Memory B cell (primary cell): Measurements from ENCODE around the gene ERC1.

Experiments
- ATAC-seq: fragments of 150-1000 bp; cut with Tn5 transposase; 2 replicates; pipeline ENCODE4 v1.10.0; 2021; ENCODE audit warnings: low read depth, mild to moderate bottlenecking, moderate library complexity
- DNase-seq, 2 donors: peaks; one replicate each; pipeline ENCODE4 v3.0.0; 2022; ENCODE audit warnings: low spot score in 2 of 2
- H3K27ac Mint-ChIP-seq: one replicate; pipeline ENCODE4 v1.8.0; 2022; ENCODE audit warnings: mild to moderate bottlenecking, moderate library complexity, mixed read lengths
- H3K27me3 Mint-ChIP-seq: one replicate; pipeline ENCODE4 v1.8.0; 2022; ENCODE audit warnings: mixed read lengths
- H3K36me3 Mint-ChIP-seq: one replicate; pipeline ENCODE4 v1.8.0; 2022; ENCODE audit warnings: mild to moderate bottlenecking, mixed read lengths
- H3K4me1 Mint-ChIP-seq: one replicate; pipeline ENCODE4 v1.8.0; 2022; ENCODE audit warnings: mixed read lengths
- H3K4me3 Mint-ChIP-seq: one replicate; pipeline ENCODE4 v1.8.0; 2022; ENCODE audit warnings: mild to moderate bottlenecking, moderate library complexity, mixed read lengths
- H3K9me3 Mint-ChIP-seq: one replicate; pipeline ENCODE4 v1.8.0; 2022; ENCODE audit warnings: mixed read lengths

ERC1 gene

DNA sequence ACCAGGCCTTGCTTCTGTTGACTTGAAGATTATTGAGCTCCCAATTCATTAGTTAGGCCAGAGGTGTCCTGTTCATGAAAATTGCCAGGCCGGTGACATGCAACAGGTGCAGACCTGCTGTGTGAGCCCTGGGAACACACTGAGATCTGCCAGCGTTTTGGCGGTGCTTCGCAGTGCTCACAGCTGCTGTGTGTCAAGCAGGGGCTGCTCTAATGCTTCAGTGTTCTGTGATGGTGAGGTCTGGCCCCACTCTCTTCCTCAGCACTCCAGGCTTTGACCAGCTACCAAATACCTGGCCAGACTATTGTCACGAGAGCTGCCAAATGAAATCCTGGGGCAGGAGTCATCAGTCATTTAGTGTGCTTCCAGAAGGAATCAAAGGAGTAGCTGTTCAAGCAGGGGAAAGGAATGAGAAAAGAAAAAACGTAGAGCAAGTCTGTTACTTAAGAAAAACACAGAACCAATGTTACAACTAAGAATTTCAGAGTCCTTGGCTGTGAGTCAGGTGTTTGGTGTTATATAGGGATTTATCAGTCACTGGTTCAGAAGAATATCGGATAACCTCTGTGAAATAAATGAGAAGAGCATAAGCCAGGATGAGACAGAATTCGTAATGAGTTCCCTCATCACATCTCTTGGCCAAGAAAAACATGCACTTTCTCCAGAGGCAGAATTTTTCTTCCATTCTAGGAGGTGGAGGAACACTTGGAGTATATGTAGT lies 452.6 kb downstream of the ERC1 start:
- Mint-ChIP-seq H3K4me1 (no peaks in the 10 kb centered on the region), H3K27ac (no peak overlapping the region), H3K9me3 (no peaks in the 10 kb centered on the region), H3K36me3 (peaks cover 20% of the 10 kb centered on the region), H3K4me3 (no peak overlapping the region), H3K27me3 (no peaks in the 10 kb centered on the region)
- DNase-seq: no peak
- ATAC-seq: no peak

DNA sequence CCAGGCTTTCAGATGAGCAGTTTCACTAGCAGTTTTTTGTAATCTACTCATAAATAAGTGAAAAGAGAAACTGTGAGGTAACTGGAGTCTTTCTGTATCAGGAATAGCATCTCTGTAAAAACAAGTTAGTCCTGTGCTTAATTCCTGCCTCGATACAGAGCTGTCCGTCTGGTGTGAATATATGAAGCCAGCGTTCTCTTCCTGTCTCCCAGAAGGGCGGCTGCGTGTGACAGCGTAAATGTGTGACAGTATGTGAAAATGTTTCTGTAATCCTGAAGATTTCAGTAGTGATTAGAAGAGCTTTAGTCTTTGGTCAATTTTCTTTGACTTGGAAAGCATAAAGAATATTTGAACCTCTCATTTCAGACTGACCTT lies 453.1 kb downstream of the ERC1 start:
- no peak for DNase-seq
- no peak for ATAC-seq
- Mint-ChIP-seq H3K9me3 (no peaks in the 10 kb centered on the region), H3K27ac (no peak overlapping the region), H3K36me3 (peaks cover 22% of the 10 kb centered on the region), H3K27me3 (no peaks in the 10 kb centered on the region), H3K4me3 (no peak overlapping the region), H3K4me1 (no peaks in the 10 kb centered on the region)

DNA sequence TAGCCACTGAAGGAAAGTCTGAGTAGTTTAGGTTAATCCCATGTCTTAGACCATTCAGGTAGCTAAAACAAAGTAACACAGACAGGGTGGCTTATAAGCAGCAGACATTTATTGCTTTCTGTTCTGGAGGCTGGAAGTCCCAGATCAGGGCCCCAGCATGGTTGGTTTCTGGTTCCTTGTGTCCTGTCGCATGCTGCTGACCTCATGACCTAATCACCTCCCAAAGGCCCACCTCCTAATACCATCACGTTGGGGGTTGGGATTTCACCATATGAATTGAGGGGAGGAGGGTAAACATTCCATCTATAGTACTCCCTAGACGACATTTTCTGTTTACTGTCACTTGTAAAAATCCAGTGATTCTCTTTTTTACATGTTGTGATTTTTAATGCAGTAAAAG lies 454.8 kb downstream of the ERC1 start:
- no peak overlapping the region for H3K4me3 Mint-ChIP-seq
- DNase-seq: no peak
- H3K36me3 Mint-ChIP-seq: peaks cover 29% of the 10 kb centered on the region
- H3K27me3 Mint-ChIP-seq: no peaks in the 10 kb centered on the region
- no peak for ATAC-seq
- H3K4me1 Mint-ChIP-seq: no peaks in the 10 kb centered on the region
- no peaks in the 10 kb centered on the region for H3K9me3 Mint-ChIP-seq
- H3K27ac Mint-ChIP-seq: no peak overlapping the region

DNA sequence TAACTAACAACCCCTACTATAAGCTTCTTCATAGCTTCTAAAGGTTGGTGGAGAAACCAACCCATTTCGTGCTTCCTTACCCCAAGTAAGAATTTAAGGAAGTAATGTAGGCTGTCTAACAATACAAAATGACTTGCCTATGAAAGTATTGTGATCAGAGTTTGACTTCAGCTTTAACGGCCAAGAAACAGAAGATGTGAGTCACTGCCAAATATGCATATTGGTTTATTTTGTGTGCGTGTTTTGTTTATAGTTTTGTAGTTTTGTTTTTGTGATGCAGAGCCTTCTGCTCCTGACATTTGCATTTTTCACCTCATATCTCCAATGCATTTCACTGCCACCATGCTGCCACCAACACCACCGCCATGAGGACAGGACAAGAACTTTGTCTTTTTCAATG lies 457.3 kb downstream of the ERC1 start:
- DNase-seq (no peak), ATAC-seq (no peak)
- no peaks in the 10 kb centered on the region for H3K27me3 Mint-ChIP-seq
- no peak overlapping the region for H3K27ac Mint-ChIP-seq
- H3K9me3 Mint-ChIP-seq: no peaks in the 10 kb centered on the region
- H3K36me3 Mint-ChIP-seq: peaks cover 43% of the 10 kb centered on the region
- H3K4me3 Mint-ChIP-seq: no peak overlapping the region
- no peaks in the 10 kb centered on the region for H3K4me1 Mint-ChIP-seq

DNA sequence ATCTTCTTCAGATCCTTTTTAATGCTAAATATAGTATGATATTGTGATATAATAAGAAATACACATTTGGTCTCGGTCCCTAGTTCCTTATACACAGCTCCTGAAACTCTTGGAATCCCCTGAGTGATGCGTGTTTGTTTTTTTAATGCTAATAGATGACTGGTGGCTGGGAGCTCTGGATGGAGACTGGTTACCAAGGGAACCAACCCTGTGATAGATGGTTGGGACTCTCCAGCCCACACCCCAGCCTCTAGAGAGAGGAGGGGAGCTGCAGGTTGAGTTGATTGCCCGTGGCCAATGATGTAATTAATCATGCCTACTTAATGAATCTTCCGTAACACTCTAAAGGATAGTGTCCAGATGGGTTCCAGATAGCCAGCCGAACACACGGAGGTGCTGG lies 462.8 kb downstream of the ERC1 start:
- Mint-ChIP-seq H3K4me1 (no peaks in the 10 kb centered on the region), H3K27me3 (no peaks in the 10 kb centered on the region), H3K4me3 (no peak overlapping the region), H3K27ac (no peak overlapping the region), H3K9me3 (no peaks in the 10 kb centered on the region), H3K36me3 (peaks cover 40% of the 10 kb centered on the region)
- DNase-seq (no peak), ATAC-seq (no peak)

DNA sequence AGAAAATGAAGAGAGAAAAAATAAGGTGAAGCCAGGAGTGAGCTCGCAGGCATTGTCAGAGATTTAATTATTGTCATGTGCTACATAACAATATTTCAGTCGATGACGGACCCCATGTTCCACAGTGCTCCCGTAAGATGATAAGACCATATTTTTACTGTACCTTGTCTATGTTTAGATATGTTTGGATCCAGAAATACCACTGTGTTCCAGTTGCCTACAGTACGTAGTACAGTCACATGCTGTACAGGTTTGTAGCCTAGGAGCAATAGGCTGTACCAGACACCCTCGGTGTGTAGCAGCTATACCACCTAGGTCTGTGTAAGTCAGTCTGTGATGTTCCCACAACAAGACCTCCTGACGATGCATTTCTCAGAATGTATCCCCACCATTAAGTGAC lies 465.9 kb downstream of the ERC1 start:
- Mint-ChIP-seq H3K36me3 (peaks cover 32% of the 10 kb centered on the region), H3K27ac (no peak overlapping the region), H3K27me3 (no peaks in the 10 kb centered on the region), H3K9me3 (peaks cover 3% of the 10 kb centered on the region), H3K4me3 (no peak overlapping the region), H3K4me1 (peaks cover 2% of the 10 kb centered on the region)
- DNase-seq (no peak), ATAC-seq (no peak)

DNA sequence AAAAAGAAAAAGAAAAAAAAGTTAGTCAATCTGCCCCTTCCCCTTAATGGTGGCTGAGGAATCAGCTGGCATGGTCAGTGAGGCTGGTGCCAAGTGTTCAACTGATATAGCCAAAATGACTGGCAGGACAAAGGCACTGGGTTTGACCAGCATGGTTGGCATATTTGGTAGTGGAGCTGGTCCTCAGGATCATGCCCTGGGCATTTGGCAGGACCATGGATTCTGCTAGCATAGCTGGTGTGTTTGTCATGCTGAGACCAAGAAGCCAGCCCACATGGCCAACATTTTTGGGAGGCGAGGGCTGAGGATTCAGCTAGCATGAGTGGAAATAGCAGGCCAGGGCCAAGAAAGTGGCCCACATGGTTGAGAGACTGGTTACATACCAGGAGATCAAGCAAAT lies 466.9 kb downstream of the ERC1 start:
- Mint-ChIP-seq H3K9me3 (peaks cover 3% of the 10 kb centered on the region), H3K27me3 (no peaks in the 10 kb centered on the region), H3K4me3 (no peak overlapping the region), H3K27ac (no peak overlapping the region), H3K4me1 (peaks cover 2% of the 10 kb centered on the region), H3K36me3 (peaks cover 27% of the 10 kb centered on the region)
- ATAC-seq (no peak), DNase-seq (no peak)

DNA sequence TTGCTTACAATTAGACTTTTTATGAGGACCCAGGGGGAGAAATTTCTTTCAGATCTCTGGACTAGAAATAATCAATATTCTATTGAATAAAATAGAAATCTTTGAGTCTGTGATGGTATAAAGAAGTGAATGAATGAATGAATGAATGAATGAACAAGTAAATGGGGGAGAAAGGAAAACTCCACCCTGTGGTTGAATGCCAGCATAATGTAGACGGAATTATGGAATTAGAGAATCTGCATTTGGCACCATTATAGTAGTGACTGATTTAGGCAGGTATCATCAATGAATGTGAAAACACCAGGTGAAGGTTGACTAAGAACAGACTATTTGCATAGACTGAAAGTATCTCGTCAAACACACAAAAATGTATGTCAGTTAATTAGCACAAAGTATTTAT lies 468.3 kb downstream of the ERC1 start:
- H3K4me3 Mint-ChIP-seq: no peak overlapping the region
- ATAC-seq: no peak
- DNase-seq: no peak
- H3K4me1 Mint-ChIP-seq: peaks cover 13% of the 10 kb centered on the region
- no peak overlapping the region for H3K27ac Mint-ChIP-seq
- peaks cover 3% of the 10 kb centered on the region for H3K9me3 Mint-ChIP-seq
- peaks cover 25% of the 10 kb centered on the region for H3K36me3 Mint-ChIP-seq
- H3K27me3 Mint-ChIP-seq: no peaks in the 10 kb centered on the region

DNA sequence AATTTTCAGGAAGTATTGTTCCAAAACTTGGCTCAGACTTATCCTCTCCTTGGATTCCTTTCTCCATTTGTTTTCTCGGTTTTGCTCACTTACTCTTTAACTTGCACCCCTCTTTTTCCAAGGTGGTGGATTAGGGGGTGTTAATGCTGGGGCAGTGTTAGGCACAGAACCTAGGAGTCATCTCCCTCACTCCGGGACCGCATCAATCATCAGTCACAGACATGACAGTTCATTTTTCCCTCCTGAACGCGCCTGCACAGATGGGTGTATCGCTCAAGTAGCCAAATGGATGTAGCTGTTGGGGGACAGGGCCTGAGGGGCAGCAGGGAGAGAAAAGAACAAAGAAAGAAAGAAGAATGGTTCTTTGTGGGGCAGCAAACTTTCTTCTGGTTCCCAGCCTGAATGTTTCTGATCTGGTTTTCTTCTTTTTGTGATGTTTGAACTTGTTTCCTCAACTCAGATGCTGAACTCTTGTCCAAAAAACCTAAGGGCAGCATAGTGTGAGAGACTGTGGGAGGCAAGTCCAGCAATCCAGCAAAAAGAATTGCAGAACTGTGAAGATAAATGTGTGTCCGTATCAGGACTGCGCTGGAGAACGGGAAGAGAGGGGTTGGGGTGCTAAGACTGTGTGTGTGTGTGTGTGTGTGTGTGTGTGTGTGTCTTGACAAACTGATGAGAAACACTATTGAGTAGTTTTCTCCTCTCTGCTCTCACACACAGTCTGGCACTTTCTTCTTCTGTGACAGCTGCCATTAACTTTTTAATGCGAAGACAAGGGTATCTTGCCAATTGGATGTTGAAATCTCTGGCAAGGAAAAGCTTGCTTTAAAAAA lies 472.3 kb downstream of the ERC1 start:
- H3K36me3 Mint-ChIP-seq: peaks cover 21% of the 10 kb centered on the region
- no peaks in the 10 kb centered on the region for H3K27me3 Mint-ChIP-seq
- DNase-seq (no peak), ATAC-seq (no peak)
- H3K4me3 Mint-ChIP-seq: no peak overlapping the region
- H3K9me3 Mint-ChIP-seq: peaks cover 3% of the 10 kb centered on the region
- no peak overlapping the region for H3K27ac Mint-ChIP-seq
- H3K4me1 Mint-ChIP-seq: peaks cover 13% of the 10 kb centered on the region

DNA sequence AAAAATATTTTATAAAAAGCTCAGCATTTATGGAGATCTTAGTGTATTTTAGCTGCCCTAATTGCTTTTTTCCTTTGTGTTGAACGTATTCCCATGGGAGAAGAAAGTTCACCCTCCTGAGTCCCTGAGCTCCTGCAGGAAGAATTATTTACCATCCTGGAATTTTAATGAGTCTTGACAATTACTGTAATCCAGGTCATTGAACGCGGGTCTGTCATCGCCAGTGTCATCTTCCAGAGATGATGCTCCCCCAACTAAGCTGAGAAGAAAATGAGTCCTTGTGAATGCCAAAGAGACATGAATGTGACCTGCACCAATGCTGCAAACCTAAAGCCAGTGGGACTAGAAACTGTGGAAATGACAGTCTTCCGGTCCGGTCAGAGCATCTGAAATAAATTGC lies 473.9 kb downstream of the ERC1 start:
- Mint-ChIP-seq H3K27me3 (no peaks in the 10 kb centered on the region), H3K36me3 (peaks cover 18% of the 10 kb centered on the region), H3K4me3 (no peak overlapping the region), H3K27ac (no peak overlapping the region), H3K4me1 (peaks cover 12% of the 10 kb centered on the region), H3K9me3 (peaks cover 2% of the 10 kb centered on the region)
- DNase-seq (no peak), ATAC-seq (no peak)

DNA sequence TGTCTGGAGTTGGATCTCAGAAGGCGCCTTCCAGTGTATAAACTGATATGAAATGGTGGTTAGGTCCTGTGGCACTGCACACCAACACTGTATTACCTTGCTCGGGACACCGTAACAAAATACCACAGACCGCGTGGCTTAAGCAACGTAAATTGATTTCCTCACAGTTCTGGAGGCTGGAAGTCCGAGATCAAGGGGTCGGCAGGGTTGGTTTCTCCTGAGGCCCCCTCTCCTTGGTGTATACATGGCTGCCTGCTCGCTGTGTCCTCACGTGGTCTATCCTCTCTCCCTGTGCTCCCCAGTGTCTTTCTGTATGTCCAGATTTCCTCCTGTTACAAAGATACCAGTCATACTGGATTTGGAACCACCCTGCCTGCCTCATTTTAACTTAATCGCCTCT lies 475.0 kb downstream of the ERC1 start:
- DNase-seq (no peak), ATAC-seq (no peak)
- Mint-ChIP-seq H3K9me3 (peaks cover 2% of the 10 kb centered on the region), H3K27ac (no peak overlapping the region), H3K4me1 (peaks cover 12% of the 10 kb centered on the region), H3K27me3 (no peaks in the 10 kb centered on the region), H3K4me3 (no peak overlapping the region), H3K36me3 (peaks cover 24% of the 10 kb centered on the region)

DNA sequence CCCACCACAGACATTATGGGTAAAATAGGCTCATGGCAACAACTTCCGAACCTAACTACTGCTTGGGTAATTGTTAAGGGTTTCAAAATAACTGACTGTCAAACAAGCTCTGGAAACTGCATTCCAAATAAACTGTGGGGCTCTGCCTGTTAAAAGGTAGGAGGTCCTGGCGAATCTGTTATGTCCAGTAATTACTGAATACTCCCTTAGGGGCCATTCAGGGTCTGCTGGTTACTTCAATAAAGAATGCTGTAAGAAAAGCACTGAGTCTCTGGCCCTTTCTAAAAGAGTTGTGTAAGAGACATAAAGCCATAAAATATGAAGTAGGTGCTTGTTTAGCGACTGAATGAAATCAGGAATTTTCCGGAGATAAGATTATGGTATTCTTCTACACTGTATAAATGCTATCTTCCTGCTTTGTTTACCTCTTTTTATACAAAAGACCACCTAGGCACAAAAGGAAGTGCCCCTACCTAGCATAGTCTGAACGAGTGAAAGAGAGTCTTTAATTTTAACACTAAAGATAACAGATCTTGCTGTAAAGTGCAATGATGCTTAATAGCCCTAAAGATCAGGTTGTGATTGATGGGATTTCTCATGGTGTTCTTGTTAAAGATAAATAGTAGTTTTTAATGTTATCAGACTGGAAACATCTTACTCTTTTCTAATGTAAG lies 475.6 kb downstream of the ERC1 start:
- Mint-ChIP-seq H3K36me3 (peaks cover 23% of the 10 kb centered on the region), H3K27me3 (no peaks in the 10 kb centered on the region), H3K9me3 (peaks cover under 1% of the 10 kb centered on the region), H3K4me1 (peaks cover 12% of the 10 kb centered on the region), H3K4me3 (no peak overlapping the region), H3K27ac (no peak overlapping the region)
- DNase-seq (no peak), ATAC-seq (no peak)

DNA sequence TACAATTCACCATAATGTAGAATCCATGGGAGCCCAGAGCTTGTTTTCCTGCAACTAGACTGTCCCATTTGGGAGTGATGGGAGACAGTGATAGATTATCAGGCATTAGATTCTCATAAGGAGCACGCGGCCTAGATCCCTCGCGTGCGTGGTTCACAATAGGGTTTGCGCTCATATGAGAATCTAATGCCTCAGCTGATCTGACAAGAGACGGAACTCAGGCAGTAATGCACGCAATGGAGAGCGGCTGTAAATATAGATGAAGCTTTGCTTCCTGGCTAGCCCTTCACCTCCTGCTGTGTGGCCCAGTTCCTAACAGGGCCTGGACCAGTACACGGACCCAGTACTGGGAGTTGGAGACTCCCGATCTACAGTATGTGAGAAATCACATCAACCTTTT lies 476.7 kb downstream of the ERC1 start:
- peaks cover 13% of the 10 kb centered on the region for H3K4me1 Mint-ChIP-seq
- H3K9me3 Mint-ChIP-seq: no peaks in the 10 kb centered on the region
- no peak overlapping the region for H3K27ac Mint-ChIP-seq
- DNase-seq (no peak), ATAC-seq (no peak)
- H3K36me3 Mint-ChIP-seq: peaks cover 22% of the 10 kb centered on the region
- no peaks in the 10 kb centered on the region for H3K27me3 Mint-ChIP-seq
- no peak overlapping the region for H3K4me3 Mint-ChIP-seq

DNA sequence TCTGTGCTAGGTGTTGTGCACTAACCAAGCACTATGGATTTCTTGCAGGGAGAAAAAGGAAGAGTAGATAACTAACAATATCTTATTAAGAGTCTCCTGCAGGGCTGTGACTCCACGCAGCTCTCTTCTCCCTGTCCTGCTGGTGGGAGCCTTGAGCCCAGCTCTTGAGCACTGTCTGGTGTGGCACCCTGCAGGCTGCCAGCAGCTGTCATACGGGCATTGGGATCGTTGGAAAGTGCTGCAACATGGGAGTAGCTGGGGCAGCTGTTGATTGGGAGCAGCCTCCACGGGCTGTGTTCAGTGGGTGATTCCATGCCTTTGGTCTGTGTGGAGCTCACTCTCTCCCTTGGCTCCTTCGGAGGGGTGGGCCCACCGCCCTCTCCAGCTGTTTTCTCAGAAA lies 478.0 kb downstream of the ERC1 start:
- no peaks in the 10 kb centered on the region for H3K9me3 Mint-ChIP-seq
- ATAC-seq: no peak
- peaks cover 17% of the 10 kb centered on the region for H3K36me3 Mint-ChIP-seq
- H3K27me3 Mint-ChIP-seq: no peaks in the 10 kb centered on the region
- no peak overlapping the region for H3K4me3 Mint-ChIP-seq
- peaks cover 4% of the 10 kb centered on the region for H3K4me1 Mint-ChIP-seq
- H3K27ac Mint-ChIP-seq: no peak overlapping the region
- DNase-seq: no peak
